NCI-H748 (cell line): ENCODE results near the gene POTEG.
"Not testable (repeated sequence)": the region's sequence is repeated elsewhere in the genome, so short reads cannot be mapped to it uniquely, and the experiment has no call there.

Experiments
- DNase-seq: peaks from one replicate; lab custom pipeline; 2025; ENCODE audit not compliant: unreplicated experiment; lab: John Stamatoyannopoulos, UW

The POTEG gene

DNA sequence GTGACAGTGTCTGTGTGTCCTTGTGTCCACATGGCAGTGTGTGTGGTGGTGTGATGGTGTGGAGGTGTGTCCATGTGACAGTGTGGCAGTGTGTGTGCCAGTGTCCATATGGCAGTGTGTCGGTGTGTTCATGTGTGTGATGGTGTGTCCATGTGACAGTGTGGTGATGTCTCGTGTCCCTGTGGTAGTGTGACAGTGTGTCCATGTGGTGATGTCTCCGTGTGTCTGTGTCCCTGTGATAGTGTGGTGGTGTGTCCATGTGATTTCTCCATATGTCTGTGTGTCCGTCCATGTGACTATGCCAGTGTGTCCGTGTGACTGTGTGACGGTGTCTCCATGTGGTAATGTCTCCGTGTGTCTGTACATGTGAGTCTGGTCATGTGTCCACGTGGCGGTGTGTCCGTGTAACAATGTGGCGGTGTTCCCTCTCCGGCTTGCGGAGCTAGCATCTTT lies 59.7 kb downstream of the POTEG start:
- DNase-seq, result not testable (repeated sequence)

DNA sequence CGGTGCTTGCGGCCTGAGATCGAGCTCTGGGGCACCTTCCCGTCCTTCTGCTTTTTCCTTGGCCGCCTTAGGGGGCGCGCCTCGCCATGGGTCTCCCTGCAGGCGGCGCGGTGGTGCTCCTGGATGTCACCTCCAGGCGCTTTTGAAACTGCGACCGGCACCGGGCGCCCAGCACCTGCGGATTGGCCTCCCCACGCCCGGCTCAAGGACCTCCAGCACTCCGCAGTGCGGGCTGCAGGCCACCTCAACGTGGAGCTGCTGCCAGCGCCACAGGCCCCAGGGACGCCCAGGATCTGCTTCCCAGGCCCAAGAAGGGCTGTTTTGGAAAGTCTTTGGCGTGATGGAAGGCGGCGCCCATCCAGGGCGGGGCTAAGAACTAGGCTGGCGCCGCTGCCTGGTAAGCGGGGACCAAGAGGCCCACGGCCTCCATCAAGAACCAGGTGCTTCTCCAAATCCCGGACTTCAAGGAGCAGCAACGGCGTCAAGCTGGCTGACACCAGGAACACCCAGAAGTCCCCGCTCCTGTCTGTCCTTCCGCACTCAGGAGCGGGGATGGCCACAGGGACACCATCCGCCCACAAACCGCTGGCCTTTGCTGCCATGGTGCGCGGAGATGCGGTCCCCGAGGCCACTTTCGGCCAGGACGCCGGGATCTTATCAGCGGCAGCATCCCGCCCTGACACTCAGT lies 61.2 kb downstream of the POTEG start:
- not testable (repeated sequence) for DNase-seq

DNA sequence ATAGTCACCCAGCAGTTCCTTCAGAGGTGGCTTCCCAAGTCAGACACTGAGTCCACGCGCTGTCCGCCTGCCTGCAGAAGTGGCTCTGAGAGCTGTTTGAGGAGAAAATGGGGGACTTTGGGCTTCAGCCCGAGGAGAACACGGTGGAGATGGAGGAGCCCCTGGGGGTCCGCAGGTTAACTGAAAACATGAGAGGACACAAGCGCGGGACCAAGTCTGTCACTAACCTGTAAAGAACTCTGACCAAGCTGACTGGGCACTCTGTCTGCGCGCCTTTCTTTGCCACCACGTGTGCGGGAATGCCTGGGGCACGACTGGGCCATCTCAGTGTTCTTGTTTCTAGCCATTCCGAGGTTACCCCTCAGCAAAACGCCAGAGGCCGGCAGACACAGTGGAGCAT lies 62.4 kb downstream of the POTEG start:
- not testable (repeated sequence) for DNase-seq

DNA sequence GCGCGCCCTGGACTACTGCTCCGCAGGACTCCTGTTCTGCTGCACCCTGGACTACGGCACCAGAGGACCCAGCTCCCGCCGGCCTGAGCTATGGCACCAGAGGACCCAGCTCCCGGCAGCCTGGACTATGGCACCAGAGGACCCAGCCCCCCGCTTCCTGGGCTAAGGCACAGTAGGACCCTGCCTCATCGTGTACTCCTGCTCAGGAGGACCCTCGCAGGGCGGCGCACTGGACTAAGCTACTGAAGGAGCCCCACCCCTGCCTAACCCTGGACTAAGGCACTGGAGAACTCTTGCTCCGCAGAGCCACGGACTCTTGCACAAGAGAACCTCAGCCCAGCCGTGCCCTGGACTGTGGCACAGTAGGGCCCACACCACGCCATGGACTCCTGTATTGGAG lies 71.3 kb downstream of the POTEG start:
- not testable (repeated sequence) for DNase-seq

DNA sequence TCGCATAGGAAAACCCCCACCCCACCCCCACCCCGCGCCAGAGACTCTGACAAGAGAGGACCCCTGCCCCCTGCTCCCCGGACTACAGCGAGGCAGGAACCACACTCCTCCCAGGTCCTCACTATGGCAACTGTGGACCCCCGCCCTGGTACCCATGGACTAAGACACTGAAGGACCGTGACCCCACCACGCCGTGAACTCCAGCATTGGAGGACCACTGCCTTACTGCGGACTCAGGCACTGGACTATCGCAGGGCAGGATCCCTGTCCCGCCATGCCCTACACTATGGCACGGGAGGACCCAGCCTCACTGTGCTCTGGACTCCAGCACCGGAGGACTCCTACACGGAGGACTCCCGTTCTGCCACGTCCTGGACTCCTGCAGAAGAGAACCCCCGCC lies 71.8 kb downstream of the POTEG start:
- not testable (repeated sequence) for DNase-seq

DNA sequence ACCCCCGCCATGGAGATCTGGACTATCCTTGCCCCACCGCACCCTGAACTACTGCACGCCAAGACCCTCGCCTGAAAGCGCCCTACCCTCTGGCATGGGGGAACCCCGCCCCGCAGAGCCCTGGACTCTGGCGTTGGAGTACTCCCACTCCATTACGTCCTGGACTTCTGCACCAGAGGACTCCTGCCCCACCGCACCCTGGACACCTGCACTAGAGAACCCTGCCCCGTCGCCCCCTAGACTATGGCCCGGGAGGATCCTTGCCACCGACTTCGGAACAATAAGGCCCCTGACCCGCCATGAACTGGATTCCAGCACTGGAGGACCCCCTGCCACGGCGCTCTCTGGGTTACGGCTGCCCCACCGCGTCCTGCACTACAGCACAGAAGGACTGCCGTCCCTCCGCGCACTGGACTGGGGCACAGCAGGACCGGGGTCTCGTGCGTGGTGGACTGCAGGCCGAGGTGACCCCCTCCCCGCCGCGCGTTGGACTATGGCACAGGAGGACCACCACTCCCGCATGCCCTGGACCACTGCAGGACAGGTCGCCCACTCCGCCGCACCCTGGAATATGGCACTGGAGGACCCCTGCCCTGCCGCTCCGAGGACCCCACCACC lies 72.4 kb downstream of the POTEG start:
- not testable (repeated sequence) for DNase-seq

DNA sequence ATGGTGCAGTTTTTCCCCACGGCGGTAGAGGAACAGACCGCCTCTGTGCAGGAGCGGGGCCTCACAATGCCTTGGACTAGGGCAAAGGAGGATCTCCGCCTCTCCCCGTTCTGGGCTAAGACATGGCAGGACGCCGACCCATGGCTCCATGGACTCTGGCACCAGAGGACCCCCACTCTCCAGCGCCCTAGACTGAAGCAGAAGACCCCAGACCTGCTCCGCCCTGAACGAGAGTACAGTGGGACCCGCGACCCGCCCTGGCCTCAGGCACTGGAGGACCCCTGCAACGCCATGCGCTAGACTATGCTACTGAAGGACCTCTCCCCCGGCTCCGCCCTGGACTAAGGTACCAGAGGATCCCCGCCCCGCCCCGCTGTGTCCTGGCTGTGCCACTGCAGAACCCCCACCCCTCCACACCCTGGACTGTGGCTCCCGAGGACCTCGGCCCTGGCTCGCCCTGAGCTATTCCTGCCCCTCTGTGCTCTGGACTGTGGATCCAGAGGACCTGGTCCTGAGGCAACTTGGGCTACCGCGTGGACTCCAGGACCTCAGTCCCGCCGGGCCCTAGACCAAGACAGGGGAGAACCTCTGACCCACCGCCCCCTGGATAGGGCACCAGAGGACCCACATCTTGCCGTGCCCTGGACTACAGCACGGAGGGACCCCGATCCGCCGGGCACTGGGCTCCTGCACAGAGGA lies 73.1 kb downstream of the POTEG start:
- DNase-seq, result not testable (repeated sequence)
